ENCODE measurements around the gene EIF4ENIF1. TPM values are rescaled to one million over a fixed set of nuclear protein-coding genes. Genes with fewer than 3 reads are reported as not detected.

Gene EIF4ENIF1
- total and polyA plus RNA-seq, 9 of the 15 experiments (the other 6 are each of a cell fraction or from before 2014, with no cell fraction given) = 2.5 to 24.9 (median 15.8) TPM

- peak; percentile 45; the same call in 1 of the 2 replicates for TF ChIP-seq ZBTB1 (CRISPR knock-in tag; IDR thresholded peaks at IDR 0.05; ENCODE audit: borderline replicate concordance, low read depth)
- TF ChIP-seq, protein P1, sequence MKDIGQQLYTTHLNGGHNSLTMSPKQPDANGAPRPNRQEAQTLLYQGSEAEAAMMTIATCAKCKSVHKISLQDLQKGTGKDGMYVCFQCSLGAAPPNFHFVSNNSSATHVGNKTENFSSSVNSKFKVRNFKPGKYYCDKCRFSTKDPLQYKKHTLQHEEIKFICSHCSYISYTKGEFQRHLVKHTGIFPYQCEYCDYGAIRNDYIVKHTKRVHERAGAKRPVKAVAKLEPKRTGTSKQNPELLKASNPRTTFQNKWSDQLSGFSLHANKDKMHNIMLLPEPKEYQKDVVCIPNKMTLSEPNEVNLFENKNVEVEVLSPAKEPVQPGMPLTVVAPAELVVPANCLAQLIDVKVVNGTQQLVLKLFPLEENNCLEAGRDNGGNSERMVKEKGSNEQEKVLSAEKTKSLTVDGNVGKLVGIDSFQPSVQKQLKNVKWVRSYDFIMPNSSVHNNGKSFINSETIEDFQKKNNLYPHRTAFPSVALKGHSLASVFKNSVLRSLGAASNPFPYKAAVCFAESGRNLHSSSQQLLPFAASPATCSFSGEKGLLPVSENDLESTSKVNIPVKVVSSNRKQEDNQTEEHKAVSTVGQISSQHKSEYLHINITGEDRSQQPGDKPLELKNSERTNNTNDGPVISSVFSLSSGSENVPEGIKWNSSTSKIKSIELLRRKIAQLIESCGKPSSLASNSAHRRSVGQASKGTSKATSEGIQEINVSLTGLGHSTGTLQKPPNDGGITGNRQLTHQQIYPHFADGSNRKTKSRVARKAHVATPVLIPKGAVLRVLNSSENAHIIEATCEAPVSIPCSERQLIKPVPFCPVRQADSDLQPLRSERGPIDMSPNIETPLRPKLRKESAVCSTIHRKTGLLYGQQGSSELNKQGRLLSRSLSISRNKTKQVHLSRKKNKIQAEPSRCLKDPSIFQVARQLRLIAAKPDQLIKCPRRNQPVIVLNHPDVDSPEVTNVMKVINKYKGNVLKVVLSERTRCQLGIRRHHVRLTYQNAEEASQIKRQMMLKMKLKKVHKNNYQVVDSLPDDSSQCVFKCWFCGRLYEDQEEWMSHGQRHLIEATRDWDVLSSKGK (CRISPR knock-in tag; IDR thresholded peaks at IDR 0.05) = no peak
- TF ChIP-seq, protein P2, sequence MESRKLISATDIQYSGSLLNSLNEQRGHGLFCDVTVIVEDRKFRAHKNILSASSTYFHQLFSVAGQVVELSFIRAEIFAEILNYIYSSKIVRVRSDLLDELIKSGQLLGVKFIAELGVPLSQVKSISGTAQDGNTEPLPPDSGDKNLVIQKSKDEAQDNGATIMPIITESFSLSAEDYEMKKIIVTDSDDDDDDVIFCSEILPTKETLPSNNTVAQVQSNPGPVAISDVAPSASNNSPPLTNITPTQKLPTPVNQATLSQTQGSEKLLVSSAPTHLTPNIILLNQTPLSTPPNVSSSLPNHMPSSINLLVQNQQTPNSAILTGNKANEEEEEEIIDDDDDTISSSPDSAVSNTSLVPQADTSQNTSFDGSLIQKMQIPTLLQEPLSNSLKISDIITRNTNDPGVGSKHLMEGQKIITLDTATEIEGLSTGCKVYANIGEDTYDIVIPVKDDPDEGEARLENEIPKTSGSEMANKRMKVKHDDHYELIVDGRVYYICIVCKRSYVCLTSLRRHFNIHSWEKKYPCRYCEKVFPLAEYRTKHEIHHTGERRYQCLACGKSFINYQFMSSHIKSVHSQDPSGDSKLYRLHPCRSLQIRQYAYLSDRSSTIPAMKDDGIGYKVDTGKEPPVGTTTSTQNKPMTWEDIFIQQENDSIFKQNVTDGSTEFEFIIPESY (CRISPR knock-in tag; IDR thresholded peaks at IDR 0.05) = no peak
- TF ChIP-seq ZNF324 (CRISPR knock-in tag; IDR thresholded peaks at IDR 0.05) = no peak
- no peak for TF ChIP-seq TBL1XR1 (IDR thresholded peaks at IDR 0.05; ENCODE audit: low read length in 2 of 2)
- TF ChIP-seq TGIF2 (CRISPR knock-in tag; IDR thresholded peaks at IDR 0.05) = no peak
- no peak for TF ChIP-seq RFX5 (IDR thresholded peaks at IDR 0.05; ENCODE audit: low read depth, low read length)
- TF ChIP-seq ZNF766 (CRISPR knock-in tag; conservative IDR thresholded peaks at IDR 0.05) = peak; percentile 62
- peak; percentile 88 for TF ChIP-seq DACH1 (IDR thresholded peaks at IDR 0.05; ENCODE audit: partially characterized antibody)
- TF ChIP-seq ZNF253 (CRISPR knock-in tag; conservative IDR thresholded peaks at IDR 0.05) = no peak
- TF ChIP-seq SMAD4 (CRISPR knock-in tag; conservative IDR thresholded peaks at IDR 0.05) = peak; percentile 38; the same call in 1 of the 2 replicates
- TF ChIP-seq, protein P3, sequence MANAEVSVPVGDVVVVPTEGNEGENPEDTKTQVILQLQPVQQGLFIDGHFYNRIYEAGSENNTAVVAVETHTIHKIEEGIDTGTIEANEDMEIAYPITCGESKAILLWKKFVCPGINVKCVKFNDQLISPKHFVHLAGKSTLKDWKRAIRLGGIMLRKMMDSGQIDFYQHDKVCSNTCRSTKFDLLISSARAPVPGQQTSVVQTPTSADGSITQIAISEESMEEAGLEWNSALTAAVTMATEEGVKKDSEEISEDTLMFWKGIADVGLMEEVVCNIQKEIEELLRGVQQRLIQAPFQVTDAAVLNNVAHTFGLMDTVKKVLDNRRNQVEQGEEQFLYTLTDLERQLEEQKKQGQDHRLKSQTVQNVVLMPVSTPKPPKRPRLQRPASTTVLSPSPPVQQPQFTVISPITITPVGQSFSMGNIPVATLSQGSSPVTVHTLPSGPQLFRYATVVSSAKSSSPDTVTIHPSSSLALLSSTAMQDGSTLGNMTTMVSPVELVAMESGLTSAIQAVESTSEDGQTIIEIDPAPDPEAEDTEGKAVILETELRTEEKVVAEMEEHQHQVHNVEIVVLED (CRISPR knock-in tag; IDR thresholded peaks at IDR 0.05) = peak; percentile 35
- TF ChIP-seq CHCHD3 (CRISPR knock-in tag; IDR thresholded peaks at IDR 0.05) = no peak
- TF ChIP-seq ZNF431 (CRISPR knock-in tag; IDR thresholded peaks at IDR 0.05) = no peak
- no peak for TF ChIP-seq U2AF1 (optimal IDR thresholded peaks at IDR 0.05; ENCODE audit: low read depth, low read length)
- TF ChIP-seq CREB1 (IDR thresholded peaks at IDR 0.05) = peak; percentile 22; the same call in 1 of the 2 replicates
- 0 out of 2 replicates have a peak, but pooled peaks have one; percentile 36 for TF ChIP-seq CREB1 (CRISPR knock-in tag; IDR thresholded peaks at IDR 0.05)
- TF ChIP-seq CCNT2 (IDR thresholded peaks at IDR 0.05; ENCODE audit: borderline replicate concordance, extremely low read depth, insufficient read length, low read depth, low read length) = no peak
- peak; percentile 78 for TF ChIP-seq GABPA (tag; conservative IDR thresholded peaks at IDR 0.05; ENCODE audit: low read depth)
- TF ChIP-seq ZNF695 (CRISPR knock-in tag; IDR thresholded peaks at IDR 0.05) = no peak
- TF ChIP-seq ZC3H8 (IDR thresholded peaks at IDR 0.05) = no peak
- no peak for TF ChIP-seq NCOA6 (IDR thresholded peaks at IDR 0.05)
These were observed at the start of gene EIF4ENIF1 (continued) for GRCh38 chr22:31489632-31490495.
